Kidney (tissue), 14 donors: Measurements from ENCODE around the gene LAPTM5. TPM values are rescaled to one million over a fixed set of nuclear protein-coding genes. Genes with fewer than 3 reads are reported as not detected.
A peak's percentile ranks its signal among the peaks of the same experiment; 100 is the strongest.
"Not testable (repeated sequence)": the region's sequence is repeated elsewhere in the genome, so short reads cannot be mapped to it uniquely, and the experiment has no call there.

ENCODE experiments used
- DNase-seq, 5 donors: peaks; one replicate each; pipeline ENCODE4 v3.0.0-alpha.2; 2013 to 2020
- FAIRE-seq: peaks from 2 replicates; lab custom pipeline; 2012; peaks lifted over from hg19 to GRCh38; lab: Jason Lieb, UNC
- H3K27ac ChIP-seq, 2 donors: one replicate each; pipeline ENCODE4 v1.7.0; 2013; ENCODE audit warnings: low read depth in 2 of 2, low read length in 2 of 2, inconsistent platforms in 1 of 2
- H3K27me3 ChIP-seq: one replicate; pipeline ENCODE4 v1.7.1; 2013; ENCODE audit warnings: low read length, inconsistent platforms; ENCODE audit not compliant: control insufficient read depth, insufficient read depth
- H3K36me3 ChIP-seq, 3 donors: one replicate each; pipeline versions ENCODE4 v1.7.0 to v1.7.1; 2013; ENCODE audit warnings: low read length in 3 of 3, control low read depth in 1 of 3, inconsistent platforms in 1 of 3; ENCODE audit not compliant: insufficient read depth in 3 of 3, control insufficient read depth in 2 of 3
- H3K4me1 ChIP-seq, 3 donors: one replicate each; pipeline versions ENCODE4 v1.7.0 to v1.7.1; 2013; ENCODE audit warnings: low read length in 3 of 3, inconsistent platforms in 1 of 3, low read depth in 1 of 3; ENCODE audit not compliant: control insufficient read depth in 2 of 3, insufficient read depth in 2 of 3
- H3K4me3 ChIP-seq, 3 donors: one replicate each; pipeline versions ENCODE4 v1.7.0 to v1.8.1; 2013; ENCODE audit warnings: low read length in 3 of 3, control low read depth in 1 of 3, inconsistent platforms in 1 of 3
- H3K9ac ChIP-seq, 3 donors: one replicate each; pipeline versions ENCODE4 v1.7.0 to v1.7.1; 2013; ENCODE audit warnings: low read length in 3 of 3, control low read depth in 1 of 3, inconsistent platforms in 1 of 3
- H3K9me3 ChIP-seq, 3 donors: one replicate each; pipeline versions ENCODE4 v1.7.0 to v1.7.1; 2013; ENCODE audit warnings: low read length in 3 of 3, control low read depth in 1 of 3, inconsistent platforms in 1 of 3; ENCODE audit not compliant: control insufficient read depth in 2 of 3, insufficient read depth in 1 of 3
- intact Hi-C: fragments of 100-400 bp; cut with DNase I; formaldehyde crosslinking; loops from one replicate; pipeline ENCODE4 v1.11.1; 2022
- polyA plus RNA-seq: library from polyadenylated mRNA; stranded (reverse); fragments of 350-450 nt; fragmentation: Illumina TruSeq; extraction: RNeasy Lipid Tissue Mini Kit (QIAGEN cat#74804); gene quantifications from one replicate; pipeline ENCODE4 v1.2.3, GENCODE V29; 2014; ENCODE audit warnings: low read depth, low replicate concordance; ENCODE audit not compliant: insufficient read depth
- total RNA-seq: library from RNA; stranded (reverse); fragmentation: NEBNext Ultra II Directional; extraction: Animal tissue kit (Norgen Biotek cat#: 25700); gene quantifications from one replicate; pipeline ENCODE4 v1.2.1, GENCODE V29; 2021
- TF ChIP-seq, protein P1 (sequence below): IDR thresholded peaks from 3 replicates; pipeline ENCODE4 v1.5.1; 2012; ENCODE audit warnings: mild to moderate bottlenecking, moderate library complexity, borderline replicate concordance; ENCODE audit not compliant: insufficient read depth; ENCODE audit errors: extremely low read depth
- donor health status: control.
- donor health status: control.
- donor health status: control.
- donor health status: control.
- donor health status: control.
- donor health status: DM: yes; HTN: yes; CAD: no.
- donor health status: Normal renal cell carcinoma (clear cell type).

Gene LAPTM5
- total and polyA plus RNA-seq, 2 donors from 2014 or later = 23.5 to 108 TPM

DNA sequence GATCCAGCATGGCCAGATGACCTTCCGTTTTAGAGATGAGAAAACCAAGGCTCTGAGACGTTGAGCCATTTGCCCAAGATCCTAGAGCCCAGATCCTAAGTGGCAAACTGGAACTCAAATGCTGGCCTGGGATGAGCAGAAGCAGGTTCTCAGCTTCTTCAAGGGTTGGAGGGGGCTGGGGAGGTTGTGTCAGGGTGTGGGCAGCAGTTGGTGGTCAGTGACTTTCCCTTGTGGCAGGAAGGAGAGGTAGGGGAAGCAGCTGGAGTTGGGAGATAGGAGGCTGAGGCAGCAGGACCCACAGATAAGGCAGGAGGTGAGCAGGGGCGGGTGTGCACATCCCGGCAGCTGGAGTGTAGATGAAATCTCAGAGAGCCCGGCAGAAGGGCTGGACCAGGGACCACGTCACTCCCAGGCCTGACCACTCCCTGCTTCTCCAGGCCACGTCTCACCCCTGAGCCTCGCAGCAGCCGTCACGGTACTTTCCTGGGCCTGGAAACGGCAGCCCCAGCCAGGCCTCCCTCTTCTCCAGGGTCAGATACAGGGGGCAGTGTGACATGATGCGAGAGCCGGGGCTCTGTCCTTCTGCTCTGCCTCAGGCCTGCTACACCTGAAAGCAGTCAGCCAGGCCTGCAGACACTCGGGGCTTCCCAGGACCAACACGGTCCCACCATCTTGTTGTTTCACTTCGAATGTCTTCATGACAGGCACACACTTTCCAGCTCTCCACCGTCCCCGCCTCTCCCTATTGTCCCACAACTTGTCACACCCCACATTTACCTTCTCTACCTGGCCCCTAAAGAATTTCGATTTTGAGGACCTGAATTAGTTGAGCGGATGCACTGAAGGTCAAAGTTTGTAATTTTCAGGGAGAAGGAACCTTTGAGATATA lies 11.5 kb upstream of the LAPTM5 start:
- Histone ChIP-seq H3K27ac (no peak overlapping the region), H3K9ac (no peak overlapping the region), H3K4me1 (no peaks in the 10 kb centered on the region), H3K9me3 (no peaks in the 10 kb centered on the region), H3K27me3 (no peaks in the 10 kb centered on the region), H3K36me3 (no peaks in the 10 kb centered on the region), H3K4me3 (no peak overlapping the region)
- DNase-seq (peak in 1 of 5 donors; percentile 42), FAIRE-seq (no peak)
- intact Hi-C loops = no loop called here
- TF ChIP-seq, protein P1, sequence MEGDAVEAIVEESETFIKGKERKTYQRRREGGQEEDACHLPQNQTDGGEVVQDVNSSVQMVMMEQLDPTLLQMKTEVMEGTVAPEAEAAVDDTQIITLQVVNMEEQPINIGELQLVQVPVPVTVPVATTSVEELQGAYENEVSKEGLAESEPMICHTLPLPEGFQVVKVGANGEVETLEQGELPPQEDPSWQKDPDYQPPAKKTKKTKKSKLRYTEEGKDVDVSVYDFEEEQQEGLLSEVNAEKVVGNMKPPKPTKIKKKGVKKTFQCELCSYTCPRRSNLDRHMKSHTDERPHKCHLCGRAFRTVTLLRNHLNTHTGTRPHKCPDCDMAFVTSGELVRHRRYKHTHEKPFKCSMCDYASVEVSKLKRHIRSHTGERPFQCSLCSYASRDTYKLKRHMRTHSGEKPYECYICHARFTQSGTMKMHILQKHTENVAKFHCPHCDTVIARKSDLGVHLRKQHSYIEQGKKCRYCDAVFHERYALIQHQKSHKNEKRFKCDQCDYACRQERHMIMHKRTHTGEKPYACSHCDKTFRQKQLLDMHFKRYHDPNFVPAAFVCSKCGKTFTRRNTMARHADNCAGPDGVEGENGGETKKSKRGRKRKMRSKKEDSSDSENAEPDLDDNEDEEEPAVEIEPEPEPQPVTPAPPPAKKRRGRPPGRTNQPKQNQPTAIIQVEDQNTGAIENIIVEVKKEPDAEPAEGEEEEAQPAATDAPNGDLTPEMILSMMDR = no peak

DNA sequence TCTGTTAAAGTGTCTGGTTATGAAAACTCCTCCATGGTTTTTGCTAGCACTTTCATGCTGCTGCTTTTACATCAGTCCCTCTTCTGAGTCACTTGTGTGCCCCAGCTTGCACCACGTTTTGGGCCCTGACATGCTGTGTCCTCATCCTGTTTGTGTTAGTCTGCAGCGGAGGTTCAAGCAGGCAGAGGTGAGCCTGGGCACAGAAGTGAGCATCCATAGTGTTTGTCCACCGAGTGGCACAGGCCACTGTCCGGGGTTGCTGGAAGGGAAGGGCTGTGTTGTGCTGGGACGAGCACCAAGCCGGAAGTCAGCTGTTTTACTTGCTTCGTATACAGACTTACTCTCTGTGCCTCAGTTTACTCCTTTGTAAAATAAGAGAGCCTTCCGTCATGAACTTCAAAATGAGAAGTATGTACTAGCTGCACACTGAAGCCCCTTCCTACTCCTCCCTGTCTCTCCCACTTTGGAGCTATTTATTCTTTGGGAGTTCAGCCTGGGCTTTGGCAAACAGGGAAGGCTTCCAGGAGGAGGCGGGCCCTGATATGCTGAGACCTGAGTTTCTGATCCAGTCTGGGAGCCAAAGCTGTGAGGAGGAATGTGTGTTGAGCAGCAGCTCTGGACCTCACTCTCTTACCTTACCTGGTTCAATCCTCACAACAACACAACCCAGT lies 10.7 kb upstream of the LAPTM5 start:
- H3K27ac ChIP-seq = no peak overlapping the region
- intact Hi-C loops = no loop called here
- FAIRE-seq (no peak), DNase-seq (no peak)
- TF ChIP-seq, protein P1 = no peak
- no peak overlapping the region for H3K9ac ChIP-seq
- no peaks in the 10 kb centered on the region for H3K36me3 ChIP-seq
- no peaks in the 10 kb centered on the region for H3K27me3 ChIP-seq
- no peaks in the 10 kb centered on the region for H3K4me1 ChIP-seq
- H3K9me3 ChIP-seq = no peaks in the 10 kb centered on the region
- H3K4me3 ChIP-seq = no peak overlapping the region

DNA sequence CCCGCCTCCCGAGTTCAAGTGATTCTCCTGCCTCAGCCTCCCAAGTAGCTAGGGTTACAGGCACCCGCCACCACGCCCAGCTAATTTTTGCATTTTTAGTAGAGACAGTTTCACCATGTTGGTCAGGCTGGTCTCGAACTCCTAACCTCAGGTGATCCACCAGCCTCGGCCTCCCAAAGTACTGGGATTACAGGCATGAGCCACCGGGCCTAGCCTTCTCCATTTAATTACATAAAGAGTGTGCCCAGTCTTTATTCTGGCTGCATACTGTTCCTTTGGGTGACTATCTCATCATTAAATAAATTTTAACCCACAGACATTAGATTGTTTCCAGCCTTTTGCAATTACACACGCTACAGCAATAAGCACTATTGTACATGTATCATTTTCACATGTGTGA lies 9.4 kb upstream of the LAPTM5 start:
- FAIRE-seq, H3K9me3 ChIP-seq, H3K9ac ChIP-seq, H3K4me1 ChIP-seq, H3K36me3 ChIP-seq, DNase-seq, H3K27me3 ChIP-seq, H3K4me3 ChIP-seq, intact Hi-C loops, H3K27ac ChIP-seq: not testable (repeated sequence)
